Testis (tissue), 2 donors: ENCODE results near the gene MACROH2A1.

Experiments used
- CTCF ChIP-seq, 3 experiments: fragments of 450-650 bp in 2 of 3; fragments of 200-600 bp in 1 of 3; sonication (generic) in 1 of 3; IDR thresholded peaks; one replicate each; pipeline ENCODE4 v1.5.1; 2016 to 2019; ENCODE audit warnings: antibody characterized with exemption in 3 of 3, mild to moderate bottlenecking in 2 of 3, moderate library complexity in 1 of 3
- POLR2A ChIP-seq: fragments of 450-650 bp; IDR thresholded peaks from one replicate; pipeline ENCODE4 v1.6.1; 2017; ENCODE audit warnings: antibody characterized with exemption, mild to moderate bottlenecking, moderate library complexity

- TF ChIP-seq CTCF (IDR thresholded peaks at IDR 0.05) (no peak), POLR2A (no peak)
Observed at GRCh38 chr5:135294793-135295192, 104.2 kb downstream of the MACROH2A1 start.
